ENCODE data around the gene ALDOB. TPM values are rescaled to one million over a fixed set of nuclear protein-coding genes. Genes with fewer than 3 reads are reported as not detected.

ALDOB gene
- total RNA-seq, 2 donors from 2014 or later = not detected

DNA sequence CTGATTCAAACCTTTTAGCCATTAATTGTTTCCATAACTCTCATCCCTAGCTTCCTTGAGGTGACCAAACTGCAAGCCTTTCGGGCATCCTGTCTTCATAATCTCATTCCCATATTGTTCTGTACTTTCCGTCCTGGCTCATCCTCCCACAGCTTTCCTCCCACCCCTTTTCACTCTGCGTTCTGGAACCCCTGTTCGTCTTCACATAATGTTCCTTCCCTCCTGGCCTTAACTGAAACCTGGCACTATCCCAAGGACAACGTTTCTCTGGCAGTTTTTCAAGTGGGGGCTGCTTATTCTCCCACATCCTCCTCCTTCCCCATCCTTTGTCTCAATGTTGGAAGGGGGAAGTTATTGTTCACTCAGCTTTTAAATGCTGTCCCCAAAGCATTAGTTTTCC is 35.5 kb downstream of the ALDOB start:
- peaks cover 12% of the 10 kb centered on the region for H3K9me3 ChIP-seq
- no peak overlapping the region for H3K27ac ChIP-seq
- H3K4me1 ChIP-seq (ENCODE audit: control insufficient read depth in 1 of 2, low read depth in 2 of 2) = peaks cover 13 to 41% of the 10 kb centered on the region in 2 donors
- TF ChIP-seq, protein P1, sequence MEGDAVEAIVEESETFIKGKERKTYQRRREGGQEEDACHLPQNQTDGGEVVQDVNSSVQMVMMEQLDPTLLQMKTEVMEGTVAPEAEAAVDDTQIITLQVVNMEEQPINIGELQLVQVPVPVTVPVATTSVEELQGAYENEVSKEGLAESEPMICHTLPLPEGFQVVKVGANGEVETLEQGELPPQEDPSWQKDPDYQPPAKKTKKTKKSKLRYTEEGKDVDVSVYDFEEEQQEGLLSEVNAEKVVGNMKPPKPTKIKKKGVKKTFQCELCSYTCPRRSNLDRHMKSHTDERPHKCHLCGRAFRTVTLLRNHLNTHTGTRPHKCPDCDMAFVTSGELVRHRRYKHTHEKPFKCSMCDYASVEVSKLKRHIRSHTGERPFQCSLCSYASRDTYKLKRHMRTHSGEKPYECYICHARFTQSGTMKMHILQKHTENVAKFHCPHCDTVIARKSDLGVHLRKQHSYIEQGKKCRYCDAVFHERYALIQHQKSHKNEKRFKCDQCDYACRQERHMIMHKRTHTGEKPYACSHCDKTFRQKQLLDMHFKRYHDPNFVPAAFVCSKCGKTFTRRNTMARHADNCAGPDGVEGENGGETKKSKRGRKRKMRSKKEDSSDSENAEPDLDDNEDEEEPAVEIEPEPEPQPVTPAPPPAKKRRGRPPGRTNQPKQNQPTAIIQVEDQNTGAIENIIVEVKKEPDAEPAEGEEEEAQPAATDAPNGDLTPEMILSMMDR (IDR thresholded peaks at IDR 0.05) = no peak
- no peak for ATAC-seq (ENCODE audit: insufficient number of reproducible peaks, low FRiP score, low read depth)
- no peak for DNase-seq (ENCODE audit: low spot score)
- H3K4me3 ChIP-seq = peak overlapping the region; percentile 89
- H3K27me3 ChIP-seq (replicated peaks; ENCODE audit: insufficient read depth) = no peaks in the 10 kb centered on the region
- peaks cover 42% of the 10 kb centered on the region for H3K36me3 ChIP-seq

DNA sequence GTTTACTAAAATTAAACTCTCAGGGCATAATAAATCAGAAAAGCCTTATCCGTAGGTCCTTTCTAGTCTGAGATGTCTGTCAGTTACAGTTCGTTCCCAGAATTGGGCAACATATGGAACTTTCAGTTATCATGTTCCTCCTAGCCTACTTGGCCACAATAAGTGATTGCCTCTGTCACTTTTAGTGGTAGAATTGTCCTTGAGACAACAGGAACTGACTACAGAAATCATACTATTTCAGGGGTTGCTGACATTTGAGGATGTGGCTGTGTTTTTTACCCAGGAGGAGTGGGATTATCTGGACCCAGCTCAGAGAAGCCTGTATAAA is 36.0 kb downstream of the ALDOB start:
- DNase-seq (ENCODE audit: low spot score) (no peak), ATAC-seq (ENCODE audit: insufficient number of reproducible peaks, low FRiP score, low read depth) (no peak)
- H3K9me3 ChIP-seq = peaks cover 7% of the 10 kb centered on the region
- H3K36me3 ChIP-seq = peaks cover 37% of the 10 kb centered on the region
- H3K27ac ChIP-seq = peak overlapping the region; percentile 61 to 79
- H3K4me3 ChIP-seq = peak overlapping the region; percentile 89
- peaks cover 13 to 41% of the 10 kb centered on the region in 2 donors for H3K4me1 ChIP-seq (ENCODE audit: control insufficient read depth in 1 of 2, low read depth in 2 of 2)
- TF ChIP-seq, protein P1 (IDR thresholded peaks at IDR 0.05) = no peak
- H3K27me3 ChIP-seq (replicated peaks; ENCODE audit: insufficient read depth) = no peaks in the 10 kb centered on the region

DNA sequence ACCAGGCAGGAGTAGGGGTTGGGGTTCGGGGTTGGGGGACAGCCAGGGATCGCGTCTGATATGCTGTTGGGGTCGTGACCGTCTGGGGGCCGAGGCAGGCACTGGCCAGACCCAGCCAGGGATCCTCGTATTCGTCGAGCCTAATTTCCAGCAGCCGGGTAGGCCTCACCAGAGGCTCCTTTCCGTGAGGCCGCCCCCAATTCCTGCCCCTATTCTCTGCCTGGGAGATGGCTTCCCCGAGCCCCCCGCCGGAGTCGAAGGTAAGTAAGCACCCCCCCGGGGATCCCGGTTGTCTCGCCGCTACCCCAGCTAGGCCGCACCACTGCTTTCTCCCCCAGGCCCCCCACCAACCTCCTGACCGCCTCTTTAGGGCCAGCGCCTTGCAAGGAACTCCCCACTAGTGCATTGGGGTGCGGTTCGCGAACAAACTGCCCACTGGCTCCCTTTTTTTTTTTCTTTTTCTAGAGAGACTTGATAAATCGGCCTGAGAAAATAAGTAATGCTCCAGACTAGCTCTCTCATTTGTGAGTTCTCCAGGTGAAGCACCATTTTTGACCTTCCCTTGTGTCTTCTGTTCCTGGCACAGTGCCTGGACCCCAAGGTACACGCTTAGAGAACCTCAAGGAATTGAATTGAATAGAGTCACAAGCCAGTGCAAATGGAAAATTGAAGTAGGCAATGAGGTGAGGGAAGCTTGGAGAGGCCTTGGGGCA is 36.5 kb downstream of the ALDOB start:
- peaks cover 13 to 41% of the 10 kb centered on the region in 2 donors for H3K4me1 ChIP-seq (ENCODE audit: control insufficient read depth in 1 of 2, low read depth in 2 of 2)
- peaks cover 32% of the 10 kb centered on the region for H3K36me3 ChIP-seq
- H3K27me3 ChIP-seq (replicated peaks; ENCODE audit: insufficient read depth) = no peaks in the 10 kb centered on the region
- peak; percentile 5 for DNase-seq (ENCODE audit: low spot score)
- H3K27ac ChIP-seq = peak overlapping the region; percentile 61 to 79
- H3K4me3 ChIP-seq = peak overlapping the region; percentile 89
- H3K9me3 ChIP-seq = peaks cover 4% of the 10 kb centered on the region
- ATAC-seq (ENCODE audit: insufficient number of reproducible peaks, low FRiP score, low read depth) = no peak
- TF ChIP-seq, protein P1 (IDR thresholded peaks at IDR 0.05) = no peak

DNA sequence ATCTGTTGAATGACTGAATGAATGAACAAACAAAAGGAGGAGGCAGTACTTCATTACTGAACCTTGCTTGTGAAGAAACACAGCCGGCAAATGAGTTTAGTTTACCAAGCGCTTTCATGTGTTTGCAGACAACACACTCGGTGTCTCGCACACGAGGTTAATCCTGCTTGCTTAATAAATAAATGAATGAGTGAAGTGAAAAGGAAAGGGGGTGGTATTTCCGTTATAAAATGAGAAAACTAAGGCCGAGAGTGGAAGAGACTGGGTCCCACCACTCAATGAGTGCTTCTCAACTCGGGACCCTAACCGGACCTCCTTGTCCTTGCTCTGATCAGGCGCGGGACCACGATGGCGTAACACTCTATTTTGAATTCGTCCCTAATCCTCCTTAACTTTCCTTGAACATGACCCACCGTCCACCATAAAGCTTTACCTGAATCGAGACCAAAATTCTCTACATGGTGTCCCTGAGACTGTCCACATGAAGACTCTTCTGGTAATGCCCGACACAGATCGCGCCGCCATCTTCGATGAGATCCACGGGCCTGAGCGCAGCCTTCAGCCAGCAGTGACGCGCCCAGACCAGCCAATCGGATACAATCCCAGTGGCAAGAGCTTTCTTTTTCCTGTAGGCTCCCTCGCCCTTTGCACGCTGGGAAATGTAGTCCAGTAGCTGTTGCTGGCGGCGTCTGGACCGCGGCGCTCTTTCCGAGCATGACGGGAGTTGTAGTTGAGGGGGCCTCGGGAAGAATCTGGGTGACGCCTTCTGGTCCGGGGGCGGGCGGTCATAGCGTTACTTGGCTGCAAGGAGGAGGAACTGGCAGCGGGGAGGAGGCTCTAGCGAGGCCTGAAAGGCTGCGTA is 37.3 kb downstream of the ALDOB start, which contains the start of the genes MRPL50 and ZNF189:
Gene MRPL50 (minus strand): TSS at position 551 of the 862 bp plus-strand sequence. CDS start 26 bp downstream, at position 525.
Gene ZNF189 (plus strand): TSS at position 784 of the 862 bp plus-strand sequence. CDS start 306 bp downstream, outside the sequence.
- no peaks in the 10 kb centered on the region for H3K27me3 ChIP-seq (replicated peaks; ENCODE audit: insufficient read depth)
- TF ChIP-seq, protein P1 (IDR thresholded peaks at IDR 0.05) = no peak
- H3K27ac ChIP-seq = peak within 1 kb of the TSS; percentile 67 to 79
- no peaks in the 10 kb centered on the region for H3K9me3 ChIP-seq
- H3K4me1 ChIP-seq (ENCODE audit: control insufficient read depth in 1 of 2, low read depth in 2 of 2) = peaks cover 13 to 41% of the 10 kb centered on the region in 2 donors
- H3K36me3 ChIP-seq = peaks cover 24% of the 10 kb centered on the region
- peak; percentile 98 for DNase-seq (ENCODE audit: low spot score)
- ATAC-seq (ENCODE audit: insufficient number of reproducible peaks, low FRiP score, low read depth) = peak; percentile 99
- H3K4me3 ChIP-seq = peak within 1 kb of the TSS; percentile 89

DNA sequence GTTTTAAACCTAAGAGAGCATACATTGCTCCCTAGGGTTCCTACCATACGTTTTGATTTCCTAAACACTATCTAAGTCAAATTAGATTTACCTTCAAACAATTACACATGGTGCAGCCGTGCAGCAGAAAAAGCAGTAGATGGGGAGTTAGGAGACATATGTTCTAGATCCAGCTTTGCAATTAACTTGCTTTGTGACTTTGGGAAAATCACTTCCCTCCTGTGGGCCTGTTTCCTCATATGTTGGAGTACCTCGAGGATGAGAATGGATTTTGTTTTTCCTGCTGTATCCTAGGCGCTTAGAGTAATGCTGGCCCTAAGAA is 37.9 kb downstream of the ALDOB start:
- Histone ChIP-seq H3K4me3 (peak overlapping the region; percentile 89), H3K27ac (peak overlapping the region; percentile 67 to 79), H3K4me1 (ENCODE audit: control insufficient read depth in 1 of 2, low read depth in 2 of 2) (peaks cover 13 to 41% of the 10 kb centered on the region in 2 donors), H3K9me3 (no peaks in the 10 kb centered on the region), H3K27me3 (replicated peaks; ENCODE audit: insufficient read depth) (no peaks in the 10 kb centered on the region), H3K36me3 (peaks cover 18% of the 10 kb centered on the region)
- TF ChIP-seq, protein P1 (IDR thresholded peaks at IDR 0.05) = no peak
- no peak for ATAC-seq (ENCODE audit: insufficient number of reproducible peaks, low FRiP score, low read depth)
- DNase-seq (ENCODE audit: low spot score) = no peak

Data from thoracic aorta (tissue), 2 donors.